Stimulated activated CD4-positive, alpha-beta T cell treated with anti-CD3 and anti-CD28 coated beads, Interleukin-15, amount 100 ng/mL, for 24 hours (primary cell): ENCODE results near the gene CKS2.
A peak's percentile ranks its signal among the peaks of the same experiment; 100 is the strongest.

ENCODE experiments used
- DNase-seq: peaks from one replicate; pipeline ENCODE4 v3.0.0-alpha.2; 2020

CKS2 gene

DNA sequence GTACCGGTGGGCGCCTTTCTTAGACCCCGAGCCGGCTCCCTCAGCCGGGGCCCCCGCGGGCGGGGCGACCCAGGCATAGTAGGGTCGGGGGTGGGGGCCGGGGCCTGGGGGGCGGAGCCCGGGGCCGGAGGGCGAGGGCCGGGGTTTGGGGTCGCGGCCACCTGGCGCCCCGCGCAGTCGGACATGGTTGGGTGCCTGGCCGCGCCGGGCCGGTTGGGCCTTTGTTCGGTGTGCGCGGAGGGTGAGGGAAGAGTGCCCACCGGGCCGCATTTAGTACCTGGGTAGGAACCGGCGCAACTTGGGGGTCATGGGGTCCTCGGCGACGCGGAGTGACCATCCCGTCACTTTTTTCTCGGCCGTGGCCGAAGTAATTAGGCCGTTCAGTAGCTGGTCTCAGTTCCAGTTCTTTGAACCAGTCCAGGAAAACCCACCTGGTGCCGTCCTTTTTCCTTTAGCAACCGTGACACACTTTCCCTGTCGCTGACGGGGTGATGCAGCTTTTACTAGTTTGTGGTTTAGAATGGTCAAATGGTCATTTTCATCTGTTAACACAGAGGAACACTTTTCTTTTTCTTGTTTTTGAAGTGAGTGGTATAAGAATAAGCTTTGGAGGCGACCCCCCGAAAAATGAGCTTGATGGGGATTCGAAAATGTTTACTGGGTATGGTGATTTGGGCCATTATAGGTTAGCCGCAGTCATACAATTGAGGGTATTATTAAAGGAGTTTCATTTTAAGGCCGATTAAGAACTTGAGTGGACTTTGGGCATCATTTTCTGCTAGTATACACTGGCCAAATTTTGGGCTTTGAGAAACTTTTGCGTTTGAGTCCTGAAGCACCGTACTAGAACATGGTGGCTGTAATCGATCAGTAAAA, 589 bp downstream of the CKS2 start:
- peak; percentile 33 for DNase-seq

DNA sequence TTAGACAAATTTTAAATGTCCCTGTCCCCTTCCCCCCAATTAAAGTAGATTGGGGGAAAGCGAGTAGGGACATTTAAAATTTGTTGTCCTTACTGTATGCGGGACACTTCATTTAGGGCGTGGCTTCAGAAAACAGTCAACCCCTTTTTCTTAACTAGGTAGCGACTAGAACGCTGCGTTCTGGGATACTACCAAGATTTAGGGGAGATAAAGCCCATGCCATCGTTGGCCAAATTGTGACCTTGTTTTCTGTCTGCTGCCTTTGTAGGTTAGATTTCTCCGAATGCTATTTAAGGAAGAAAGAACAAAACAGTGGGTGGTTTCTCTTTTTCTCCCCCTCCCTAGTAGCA, 1.2 kb downstream of the CKS2 start:
- peak; percentile 19 for DNase-seq

DNA sequence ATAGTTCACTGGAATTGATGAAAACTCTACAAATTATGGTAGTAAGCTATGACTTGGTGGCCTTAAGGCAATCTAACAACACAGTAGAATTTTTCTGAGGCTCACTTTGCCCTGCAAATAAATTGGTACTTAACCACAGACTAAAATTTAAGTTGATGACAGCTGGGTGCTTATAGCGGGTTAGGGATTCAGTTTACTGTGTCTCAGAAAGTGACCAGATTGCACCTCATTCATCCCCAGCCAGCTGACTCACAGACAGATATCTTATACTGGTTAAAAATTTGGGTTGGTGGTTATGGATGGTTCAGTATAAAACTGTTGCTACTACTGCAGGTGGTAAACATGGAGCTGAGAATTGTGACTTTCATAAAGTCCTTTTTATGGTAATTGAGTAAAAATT, 2.8 kb downstream of the CKS2 start:
- no peak for DNase-seq

DNA sequence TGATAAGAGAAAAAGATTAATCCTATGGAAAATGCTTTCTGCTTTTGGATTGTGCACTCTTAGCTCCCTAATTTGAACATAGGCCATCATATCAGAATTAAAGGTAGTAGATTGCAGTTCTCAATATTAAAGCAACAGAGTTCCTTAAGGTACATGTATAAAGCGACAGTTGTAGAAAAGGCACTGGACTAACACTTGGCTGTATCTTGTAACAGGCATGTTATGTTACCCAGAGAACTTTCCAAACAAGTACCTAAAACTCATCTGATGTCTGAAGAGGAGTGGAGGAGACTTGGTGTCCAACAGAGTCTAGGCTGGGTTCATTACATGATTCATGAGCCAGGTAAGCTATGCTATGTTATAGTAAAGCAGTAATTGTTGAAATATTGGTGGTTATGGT, 4.0 kb downstream of the CKS2 start:
- no peak for DNase-seq

DNA sequence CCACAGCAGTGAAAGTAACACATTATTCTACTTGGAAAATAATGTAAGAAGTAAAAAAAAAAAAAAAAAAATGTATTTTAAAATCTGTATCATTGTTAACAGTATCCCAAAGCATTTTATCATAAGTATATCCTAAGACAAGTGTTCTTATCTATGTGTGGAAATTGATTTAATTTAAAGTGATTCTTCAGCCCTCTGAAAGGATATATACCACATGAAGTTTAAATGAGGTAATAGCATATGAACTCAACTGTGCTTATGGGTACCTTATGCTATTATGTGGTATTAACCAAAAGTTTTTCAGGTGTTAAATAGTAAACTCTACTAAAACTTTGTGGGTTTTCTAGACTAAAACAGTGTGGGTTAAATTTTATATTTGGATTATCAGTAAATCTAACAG, 4.5 kb downstream of the CKS2 start:
- no peak for DNase-seq

DNA sequence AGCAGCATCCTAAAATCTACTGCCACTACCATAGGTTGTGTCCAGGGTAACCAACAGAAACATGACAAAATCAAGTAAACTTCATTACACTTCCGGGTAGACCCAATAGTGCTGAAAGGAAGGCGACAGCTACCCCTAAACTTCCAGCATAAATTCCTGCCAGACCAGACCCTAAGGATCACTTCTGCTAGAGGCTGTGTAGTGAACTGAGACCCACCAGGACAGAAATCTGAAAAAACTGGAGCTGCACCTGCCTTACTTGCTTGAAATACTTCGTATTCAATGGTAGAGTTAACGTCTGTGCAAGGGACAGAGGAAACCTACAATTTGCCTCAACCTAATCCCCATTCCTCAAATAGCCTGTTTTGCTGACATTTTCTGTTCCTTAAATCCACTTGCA, 6.3 kb downstream of the CKS2 start:
- DNase-seq, result no peak

DNA sequence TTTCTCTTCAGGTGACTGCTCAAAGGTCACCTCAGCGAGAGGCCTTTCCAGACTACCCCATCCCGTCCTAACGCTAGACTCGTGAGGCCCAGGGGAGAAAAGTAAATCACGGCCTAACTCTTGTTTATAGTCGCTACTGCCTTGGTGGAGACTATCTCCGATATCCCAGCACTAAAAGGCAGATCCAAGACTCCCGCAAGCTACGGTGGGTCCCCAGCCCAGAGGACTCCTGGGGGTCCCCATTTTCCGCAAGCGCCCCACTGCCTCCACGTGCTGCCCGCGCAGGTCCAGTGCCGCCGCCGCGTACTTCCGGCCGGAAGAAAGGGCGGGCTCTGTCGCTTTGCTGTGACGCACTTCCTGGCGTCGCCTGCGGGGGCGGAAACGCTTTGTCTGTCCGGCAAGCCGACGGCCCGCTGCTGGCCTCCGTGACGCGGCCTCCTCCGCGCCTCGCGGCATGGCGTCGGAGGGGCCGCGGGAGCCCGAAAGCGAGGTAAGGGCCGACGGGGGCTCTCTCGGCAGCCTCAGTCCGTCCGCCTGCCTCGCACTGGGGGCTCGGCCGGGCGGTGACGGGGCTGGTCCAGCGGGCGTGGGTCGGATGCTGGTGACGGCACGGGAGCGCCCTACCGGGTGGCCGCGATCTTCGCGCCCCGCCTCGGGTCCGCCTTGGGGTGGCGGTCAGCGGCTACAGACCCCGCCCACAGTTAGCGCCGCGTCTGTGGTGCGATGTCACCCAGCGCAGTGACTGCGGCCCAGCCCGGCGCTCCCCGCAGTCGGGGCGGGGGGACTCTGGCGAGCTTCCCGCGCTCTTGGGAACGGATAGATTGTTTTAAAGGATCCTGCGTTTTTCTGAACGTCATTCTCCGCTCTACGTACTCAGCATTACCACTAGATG, 7.4 kb downstream of the CKS2 start, which contains the start of gene SECISBP2:
Gene SECISBP2 (plus strand): TSS at position 378 of the 892 bp plus-strand sequence. CDS start 77 bp downstream, at position 455.
- peak; percentile 95 for DNase-seq

DNA sequence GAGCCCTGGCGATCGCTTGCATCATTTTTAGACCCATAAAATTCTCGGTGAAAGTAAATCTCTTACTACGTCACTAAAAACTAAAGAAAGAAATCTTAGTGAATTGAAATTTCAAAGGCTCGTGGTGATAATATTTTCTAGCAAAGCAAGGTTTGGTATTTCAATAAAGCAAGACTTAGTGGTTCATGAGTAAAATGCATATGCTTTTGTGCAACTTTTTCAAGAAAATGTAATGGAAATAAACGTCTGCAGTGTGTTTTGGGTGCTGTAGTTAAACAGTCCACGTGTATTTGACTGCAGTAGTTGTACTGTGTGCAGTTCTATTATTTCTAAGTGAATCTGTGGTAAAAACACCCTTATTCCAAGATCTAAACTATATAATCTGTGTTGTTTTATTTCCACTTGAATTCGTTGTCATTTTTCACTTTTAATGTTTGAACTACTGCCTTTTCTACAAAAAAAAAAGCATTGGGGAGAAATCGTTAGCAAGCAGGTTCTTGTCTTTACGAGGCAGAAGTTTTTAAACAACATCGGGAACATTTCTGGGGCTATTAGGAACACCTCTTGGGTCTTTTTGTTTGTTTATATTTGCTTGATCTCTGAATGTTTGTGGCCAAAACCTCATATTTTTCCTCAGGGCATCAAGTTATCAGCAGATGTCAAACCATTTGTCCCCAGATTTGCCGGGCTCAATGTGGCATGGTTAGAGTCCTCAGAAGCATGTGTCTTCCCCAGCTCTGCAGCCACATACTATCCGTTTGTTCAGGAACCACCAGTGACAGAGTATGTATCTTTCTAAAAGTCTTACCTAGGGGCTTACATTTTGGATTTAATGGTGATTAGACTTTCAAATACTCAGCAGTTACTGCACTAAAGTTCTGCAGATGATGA, 8.3 kb downstream of the CKS2 start:
- DNase-seq, result no peak

DNA sequence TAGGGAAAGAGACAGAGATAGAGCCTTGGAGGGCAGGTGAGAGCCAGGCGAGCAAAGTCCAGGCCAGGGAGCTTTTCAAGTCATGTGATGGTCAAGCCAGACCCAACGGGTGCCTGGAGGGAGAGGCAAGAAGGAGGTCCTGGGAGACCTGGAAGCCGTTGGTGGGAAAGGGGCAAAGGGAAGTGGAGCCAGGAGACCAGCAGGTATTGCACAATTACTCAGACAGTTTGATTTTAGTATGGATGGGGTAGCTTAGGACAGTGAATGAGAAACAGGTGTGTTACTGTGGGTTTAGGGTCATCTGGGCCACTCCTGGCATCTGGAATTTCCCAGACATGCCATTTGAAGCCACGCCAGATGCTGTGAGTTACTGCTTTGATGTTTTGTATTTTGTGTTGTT, 12.4 kb downstream of the CKS2 start:
- DNase-seq, result no peak

DNA sequence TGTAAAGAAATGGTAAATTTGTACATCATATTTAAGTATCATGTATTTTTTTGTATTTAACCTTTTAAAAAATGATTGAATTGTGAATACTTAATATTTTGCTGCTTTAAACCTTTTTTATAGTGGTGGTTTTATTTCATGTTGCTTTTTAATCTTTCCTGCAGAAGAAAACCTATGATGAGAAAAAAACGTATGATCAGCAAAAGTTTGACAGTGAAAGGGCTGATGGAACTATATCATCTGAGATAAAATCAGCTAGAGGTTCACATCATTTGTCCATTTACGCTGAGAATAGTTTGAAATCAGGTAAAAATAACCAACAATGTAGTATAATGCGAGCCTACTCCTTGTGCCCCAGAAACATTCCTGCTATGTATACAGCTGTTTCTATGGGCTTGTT, 14.7 kb downstream of the CKS2 start:
- no peak for DNase-seq

DNA sequence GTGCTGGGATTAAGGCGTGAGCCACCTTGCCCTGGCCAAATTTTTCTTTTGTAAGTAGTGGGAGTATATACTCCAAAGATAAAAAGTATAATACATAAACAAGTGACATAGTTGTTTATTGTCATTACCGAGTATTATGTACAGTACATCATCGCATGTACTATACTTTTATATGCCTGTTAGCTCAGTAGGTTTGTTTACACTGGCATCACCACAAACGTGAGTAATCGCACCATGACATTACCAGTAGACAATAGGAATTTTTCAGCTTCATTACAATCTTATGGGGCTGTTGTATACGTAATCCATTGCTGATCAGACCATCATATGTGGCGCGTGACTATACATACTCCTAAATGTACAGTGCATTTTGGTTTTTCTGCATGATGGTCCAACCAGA, 17.1 kb downstream of the CKS2 start:
- DNase-seq, result no peak

DNA sequence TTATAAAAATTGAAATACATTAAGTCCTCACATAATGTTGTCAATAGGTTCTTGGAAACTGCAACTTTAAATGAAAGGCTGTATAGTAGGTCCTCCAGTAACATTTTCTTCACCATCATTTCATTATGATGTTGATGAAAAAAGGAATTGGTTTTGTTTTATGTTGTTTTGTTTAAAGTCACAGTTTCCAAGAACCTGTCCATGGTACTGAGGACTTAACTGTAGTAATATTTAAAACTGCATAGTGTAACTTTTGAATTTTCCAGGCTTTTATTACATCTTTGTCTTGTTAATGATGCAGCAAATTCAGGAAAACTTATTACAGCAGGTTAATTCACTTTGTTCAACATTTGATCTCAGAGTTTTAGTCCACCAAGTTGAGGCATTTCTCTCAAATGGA, 18.9 kb downstream of the CKS2 start:
- DNase-seq, result no peak

DNA sequence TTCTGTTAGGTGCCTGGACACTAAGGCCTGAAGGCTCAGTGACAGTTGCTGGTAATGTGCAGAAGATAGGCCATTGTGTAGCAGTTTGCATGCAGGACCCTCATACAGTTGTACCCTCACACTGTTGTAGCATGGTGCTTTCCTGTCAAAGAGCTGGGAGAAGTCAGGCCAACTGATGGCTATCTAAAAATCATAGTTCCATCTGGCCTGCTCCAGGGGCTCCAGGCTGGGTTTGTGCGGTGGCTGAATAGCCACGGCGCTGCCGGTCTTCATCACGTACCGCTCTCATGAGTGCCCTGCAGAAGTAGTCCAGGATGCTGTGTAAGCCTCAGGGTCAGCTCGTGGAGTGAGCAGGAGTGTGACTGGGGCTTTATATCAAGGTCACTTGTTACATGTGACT, 19.5 kb downstream of the CKS2 start:
- no peak for DNase-seq

DNA sequence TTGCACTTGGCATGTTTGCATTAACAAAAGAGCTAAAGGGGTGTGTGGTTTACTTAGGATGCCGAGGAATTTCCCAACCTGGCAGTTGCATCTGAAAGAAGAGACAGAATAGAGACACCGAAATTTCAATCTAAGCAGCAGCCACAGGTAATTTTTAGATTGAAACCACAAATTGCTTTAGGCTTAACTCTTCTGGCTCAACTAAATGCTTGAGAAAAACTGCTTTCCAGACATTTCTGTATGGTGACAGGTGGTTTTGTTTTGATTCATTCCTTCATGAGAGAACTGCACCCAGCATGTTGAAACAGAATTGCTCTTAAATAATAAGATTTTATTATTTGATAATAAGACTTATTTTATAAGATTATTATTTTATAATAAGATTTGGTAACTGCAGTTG, 28.8 kb downstream of the CKS2 start:
- DNase-seq, result no peak

DNA sequence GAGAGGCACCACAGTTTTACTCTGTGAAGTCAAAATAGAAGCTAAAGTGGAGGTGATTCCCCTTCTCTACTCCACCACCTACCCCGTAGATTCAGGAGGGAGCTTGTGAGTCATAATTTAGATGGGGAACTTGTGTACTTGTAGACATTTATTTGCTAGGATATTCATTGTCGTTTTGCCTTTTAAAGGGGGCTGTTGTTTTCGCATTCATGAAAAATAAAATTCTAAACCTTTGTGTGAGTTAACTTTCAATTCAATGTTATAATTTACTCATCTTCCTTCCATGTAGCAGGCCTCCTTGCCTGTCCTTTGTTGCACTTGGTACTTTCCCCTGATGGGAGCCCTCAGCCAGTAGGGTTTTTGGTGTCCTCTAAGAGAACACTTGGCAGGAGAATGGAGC, 29.3 kb downstream of the CKS2 start:
- no peak for DNase-seq

DNA sequence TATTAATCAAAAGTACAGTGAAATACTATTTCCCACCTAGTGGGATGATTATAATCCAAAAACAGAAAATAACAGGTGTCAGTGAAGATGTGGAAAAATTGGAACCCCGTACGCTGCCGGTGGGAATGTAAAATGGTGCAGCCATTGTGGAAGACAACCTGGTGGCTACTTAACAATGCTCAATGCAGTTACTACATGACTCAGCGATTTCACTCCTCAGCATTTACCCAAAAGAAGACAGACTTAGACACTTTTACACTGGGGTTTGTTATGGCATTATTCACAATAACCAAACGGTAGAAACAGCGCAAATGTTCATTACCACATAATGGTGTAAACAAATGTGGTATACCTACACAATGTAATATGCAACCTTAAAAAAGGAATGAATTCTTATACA, 31.2 kb downstream of the CKS2 start:
- no peak for DNase-seq

DNA sequence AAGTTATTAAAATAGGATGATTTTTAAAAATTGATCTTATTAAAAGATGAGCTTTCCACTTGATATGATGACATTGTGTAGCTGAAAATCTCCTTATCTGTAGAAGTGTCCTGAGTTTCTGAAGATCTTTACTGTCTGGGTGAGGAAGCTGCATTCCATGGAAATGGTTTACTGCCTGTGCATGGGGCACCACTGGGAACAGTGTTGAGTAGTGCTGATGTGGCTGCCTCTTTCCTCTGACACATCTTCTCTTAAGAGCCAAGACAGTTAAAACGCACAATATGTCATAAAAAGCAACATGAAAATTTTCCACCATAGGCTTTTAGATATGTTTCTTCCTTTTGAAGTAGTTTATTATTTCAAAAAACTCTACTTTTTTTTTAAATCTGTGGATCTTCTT, 32.0 kb downstream of the CKS2 start:
- DNase-seq, result no peak

DNA sequence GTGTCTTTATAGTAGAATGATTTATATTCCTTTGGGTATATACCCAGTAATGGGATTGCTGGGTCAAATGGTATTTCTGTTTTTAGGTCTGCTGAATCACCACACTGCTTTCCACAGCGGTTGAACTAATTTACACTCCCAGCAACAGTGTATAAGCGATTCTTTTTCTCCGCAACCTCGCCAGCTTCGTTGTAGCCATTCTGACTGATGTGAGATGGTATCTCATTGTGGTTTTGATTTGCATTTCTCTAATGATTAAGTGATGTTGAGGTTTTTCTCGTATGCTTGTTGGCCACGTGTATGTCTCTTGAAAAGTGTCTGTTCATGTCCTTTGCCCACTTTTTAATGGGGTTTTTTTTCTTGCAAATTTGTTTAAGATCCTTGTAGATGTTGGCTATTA, 32.8 kb downstream of the CKS2 start:
- DNase-seq, result peak; percentile 55

DNA sequence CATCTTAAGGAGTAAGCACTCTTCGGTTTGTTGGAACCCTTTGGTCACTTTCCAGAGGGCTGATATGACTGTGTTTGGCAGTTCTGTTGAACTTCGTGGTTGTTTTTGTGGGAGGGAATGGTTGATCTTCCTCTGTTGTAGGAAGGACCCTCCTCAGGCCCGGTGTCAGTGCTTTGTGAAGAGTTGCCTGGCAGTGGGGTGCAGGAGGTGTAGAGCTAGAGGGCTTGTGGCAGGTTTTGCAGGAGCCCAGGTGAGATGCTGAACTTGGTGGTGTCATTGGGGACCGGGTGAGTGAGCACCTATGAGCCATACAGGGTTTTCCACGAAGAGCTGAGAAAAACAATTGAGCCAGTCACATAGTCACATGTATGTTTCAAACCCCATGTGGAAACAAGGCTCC, 34.5 kb downstream of the CKS2 start:
- no peak for DNase-seq

DNA sequence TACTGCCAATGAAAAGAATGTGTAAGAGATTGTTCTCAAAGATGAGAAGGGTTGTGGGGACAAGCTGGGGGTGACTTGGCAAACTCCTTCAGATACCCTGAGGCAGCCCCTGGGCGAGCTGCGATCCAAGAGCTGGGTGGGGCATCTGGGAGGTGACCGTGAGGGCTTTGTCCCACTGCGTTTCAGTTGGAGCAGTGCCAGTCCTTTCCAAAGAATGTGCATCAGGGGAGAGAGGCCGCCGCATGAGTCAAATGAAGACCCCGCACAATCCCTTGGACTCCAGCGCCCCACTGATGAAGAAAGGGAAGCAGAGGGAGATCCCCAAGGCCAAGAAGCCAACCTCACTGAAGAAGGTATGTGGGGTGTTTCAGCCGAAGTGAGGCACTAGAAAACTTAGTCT, 35.7 kb downstream of the CKS2 start:
- no peak for DNase-seq

DNA sequence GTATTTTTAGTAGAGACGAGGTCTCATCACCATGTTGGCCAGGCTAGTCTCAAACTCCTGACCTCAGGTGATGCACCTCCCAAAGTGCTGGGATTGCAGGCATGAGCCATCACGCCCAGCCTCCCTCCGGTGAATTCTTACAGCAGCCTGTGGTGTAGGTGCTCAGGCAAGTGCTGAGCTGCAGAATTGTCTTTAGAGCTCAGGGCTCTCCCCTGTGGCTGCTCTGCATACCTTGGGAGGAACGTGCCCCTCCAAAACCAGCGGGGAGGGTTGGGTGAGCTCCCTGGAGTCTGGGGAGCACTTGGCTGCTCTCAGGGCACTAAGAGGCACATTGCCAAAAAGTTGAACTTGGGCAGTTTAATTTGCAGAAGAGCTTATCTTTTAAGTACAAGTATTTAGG, 36.7 kb downstream of the CKS2 start:
- no peak for DNase-seq

DNA sequence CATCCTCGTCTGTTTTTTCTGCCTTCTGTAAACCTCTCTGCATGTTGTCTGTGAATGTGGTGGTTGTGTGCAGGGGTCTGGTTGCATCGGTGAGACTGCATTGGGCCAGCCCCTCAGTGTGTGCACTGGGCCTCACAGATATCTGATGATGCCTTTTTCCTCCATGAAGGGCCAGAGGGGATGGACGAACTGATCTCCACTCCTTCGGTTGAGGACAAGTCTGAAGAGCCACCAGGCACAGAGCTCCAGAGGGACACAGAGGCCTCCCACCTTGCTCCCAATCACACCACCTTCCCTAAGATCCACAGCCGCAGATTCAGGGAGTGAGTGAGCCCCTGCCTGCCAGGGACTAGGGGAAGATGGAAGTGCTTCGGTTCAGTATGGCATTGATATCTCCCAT, 38.6 kb downstream of the CKS2 start:
- no peak for DNase-seq

DNA sequence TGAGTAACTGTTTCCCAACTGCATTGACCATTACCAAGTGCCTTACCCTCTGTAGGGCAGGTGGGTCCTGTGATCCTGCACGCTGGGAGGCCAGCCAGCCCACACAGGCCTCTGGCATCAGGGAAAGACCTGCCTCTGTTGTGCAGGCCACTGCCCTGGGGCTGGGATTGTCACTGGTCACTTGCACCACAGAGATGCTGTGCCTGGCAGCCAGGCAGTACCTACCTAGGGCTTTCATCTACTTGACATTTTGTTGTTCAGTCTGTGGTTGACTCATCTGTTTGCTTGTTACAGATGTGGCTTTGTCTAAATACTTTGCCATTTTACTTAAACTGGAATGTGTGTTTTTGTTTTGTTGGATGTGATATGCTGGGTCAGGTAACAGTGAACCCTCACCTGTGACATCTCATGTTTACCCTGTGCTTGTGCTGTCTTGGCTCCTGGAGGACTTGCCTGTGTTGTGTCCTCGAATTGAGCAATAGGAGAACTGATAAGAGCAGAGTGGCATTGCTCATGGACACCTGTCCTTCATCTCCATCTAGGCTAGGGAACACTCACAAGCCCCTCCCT, 40.1 kb downstream of the CKS2 start:
- no peak for DNase-seq
